HepG2 (cell line): ENCODE results near the gene FAM32A. TPM values are rescaled to one million over a fixed set of nuclear protein-coding genes. Genes with fewer than 3 reads are reported as not detected.

Experiments used
- AGO2 ChIP-seq: fragments of 200-400 bp; formaldehyde crosslinking; optimal IDR thresholded peaks from 2 replicates; pipeline ENCODE3; 2017; ENCODE audit warnings: mild to moderate bottlenecking, low read depth, low read length, moderate library complexity
- ARHGAP35 ChIP-seq: sonication (generic); formaldehyde crosslinking; IDR thresholded peaks from 2 replicates; pipeline ENCODE4 v1.9.0; 2022; ENCODE audit warnings: mild to moderate bottlenecking, inconsistent platforms, moderate library complexity, missing genetic modification reagents, borderline replicate concordance
- ATAD3A ChIP-seq: sonication (generic); formaldehyde crosslinking; IDR thresholded peaks from 2 replicates; pipeline ENCODE4 v1.4.0; 2020; ENCODE audit warnings: missing genetic modification reagents
- CENPBD1 ChIP-seq: sonication (generic); formaldehyde crosslinking; IDR thresholded peaks from 2 replicates; pipeline ENCODE4 v1.8.0; 2022; ENCODE audit warnings: missing genetic modification reagents, low read depth, mild to moderate bottlenecking, borderline replicate concordance
- ETS1 ChIP-seq: sonication (generic); formaldehyde crosslinking; IDR thresholded peaks from 2 replicates; pipeline ENCODE4 v1.4.0; 2020; ENCODE audit warnings: missing genetic modification reagents
- JDP2 ChIP-seq: sonication (generic); formaldehyde crosslinking; IDR thresholded peaks from 2 replicates; pipeline ENCODE4 v1.8.1; 2022; ENCODE audit warnings: missing genetic modification reagents, borderline replicate concordance
- KLF9 ChIP-seq: IDR thresholded peaks from 2 replicates; pipeline ENCODE4 v1.6.1; 2016; ENCODE audit warnings: low read depth
- MBD4 ChIP-seq: IDR thresholded peaks from 2 replicates; pipeline ENCODE4 v1.6.1; 2012; ENCODE audit warnings: low read length, inconsistent platforms, borderline replicate concordance
- MIER3 ChIP-seq: IDR thresholded peaks from 2 replicates; pipeline ENCODE4 v1.6.1; 2016; ENCODE audit warnings: missing compliant biosample characterization, borderline replicate concordance
- NFAT5 ChIP-seq: sonication (generic); formaldehyde crosslinking; IDR thresholded peaks from 2 replicates; pipeline ENCODE4 v1.4.0; 2020; ENCODE audit warnings: missing genetic modification reagents
- PHF20 ChIP-seq: sonication (generic); formaldehyde crosslinking; IDR thresholded peaks from 2 replicates; pipeline ENCODE4 v1.5.0; 2020; ENCODE audit warnings: mild to moderate bottlenecking, missing genetic modification reagents
- ZNF329 ChIP-seq: sonication (generic); formaldehyde crosslinking; IDR thresholded peaks from 2 replicates; pipeline ENCODE4 v1.9.0; 2021; ENCODE audit warnings: low read depth, mild to moderate bottlenecking, missing genetic modification reagents
- ZNF552 ChIP-seq: sonication (generic); formaldehyde crosslinking; IDR thresholded peaks from 2 replicates; pipeline ENCODE4 v1.9.0; 2022; ENCODE audit warnings: missing genetic modification reagents, mild to moderate bottlenecking, borderline replicate concordance
- ZNF770 ChIP-seq: sonication (generic); formaldehyde crosslinking; IDR thresholded peaks from 2 replicates; pipeline ENCODE4 v1.5.0; 2020; ENCODE audit warnings: mild to moderate bottlenecking, missing genetic modification reagents
- ZNF878 ChIP-seq: sonication (generic); formaldehyde crosslinking; IDR thresholded peaks from 2 replicates; pipeline ENCODE4 v1.8.1; 2023; ENCODE audit warnings: mild to moderate bottlenecking, missing genetic modification reagents, moderate library complexity
- polyA plus RNA-seq, 8 experiments: library from polyadenylated mRNA; depleted of rRNA in 3 of 8; stranded (reverse) in 7 of 8; unstranded in 1 of 8; fragments of >200 nt; fragmentation: Illumina TruSeq in 4 of 8; extraction: Trizol in 4 of 8; gene quantifications; 2 replicates each; pipeline versions ENCODE4 v1.2.1 to v1.2.3, GENCODE V29; 2011 to 2016; ENCODE audit warnings: low read depth in 4 of 8, missing spikeins in 1 of 8, mixed read lengths in 1 of 8; ENCODE audit not compliant: insufficient read depth in 1 of 8
- total RNA-seq, 5 experiments: library from RNA; depleted of rRNA; stranded (reverse); fragments of >200 nt; fragmentation: Illumina TruSeq; extraction: Trizol; gene quantifications; 2 replicates each; pipeline ENCODE4 v1.2.3, GENCODE V29; 2016; ENCODE audit warnings: low read depth in 1 of 5
- TF ChIP-seq, protein P1 (sequence below): sonication (generic); formaldehyde crosslinking; IDR thresholded peaks from 2 replicates; pipeline ENCODE4 v1.4.0; 2020; ENCODE audit warnings: missing genetic modification reagents
- TF ChIP-seq, protein P2 (sequence below): IDR thresholded peaks from 2 replicates; pipeline ENCODE4 v1.6.1; 2016; ENCODE audit warnings: missing genetic modification reagents, missing compliant biosample characterization

FAM32A gene
- total and polyA plus RNA-seq, 2 of the 13 experiments (the other 11 are each of a cell fraction or from before 2014, with no cell fraction given) = 85.8 to 86.2 TPM

- TF ChIP-seq ZNF770 (CRISPR knock-in tag) (0 out of 2 replicates have a peak, but pooled peaks have one; percentile 11), JDP2 (no peak), PHF20 (peak; percentile 93), NFAT5 (CRISPR knock-in tag) (no peak), CENPBD1 (CRISPR knock-in tag) (no peak), MBD4 (no peak), MIER3 (CRISPR knock-in tag) (no peak), ZNF552 (CRISPR knock-in tag) (no peak), ZNF329 (0 out of 2 replicates have a peak, but pooled peaks have one; percentile 1), ARHGAP35 (CRISPR knock-in tag) (no peak), ZNF878 (CRISPR knock-in tag) (no peak), KLF9 (peak; percentile 28; the same call in 1 of the 2 replicates), ATAD3A (CRISPR knock-in tag) (no peak), ETS1 (CRISPR knock-in tag) (no peak), AGO2 (no peak)
- TF ChIP-seq, protein P1, sequence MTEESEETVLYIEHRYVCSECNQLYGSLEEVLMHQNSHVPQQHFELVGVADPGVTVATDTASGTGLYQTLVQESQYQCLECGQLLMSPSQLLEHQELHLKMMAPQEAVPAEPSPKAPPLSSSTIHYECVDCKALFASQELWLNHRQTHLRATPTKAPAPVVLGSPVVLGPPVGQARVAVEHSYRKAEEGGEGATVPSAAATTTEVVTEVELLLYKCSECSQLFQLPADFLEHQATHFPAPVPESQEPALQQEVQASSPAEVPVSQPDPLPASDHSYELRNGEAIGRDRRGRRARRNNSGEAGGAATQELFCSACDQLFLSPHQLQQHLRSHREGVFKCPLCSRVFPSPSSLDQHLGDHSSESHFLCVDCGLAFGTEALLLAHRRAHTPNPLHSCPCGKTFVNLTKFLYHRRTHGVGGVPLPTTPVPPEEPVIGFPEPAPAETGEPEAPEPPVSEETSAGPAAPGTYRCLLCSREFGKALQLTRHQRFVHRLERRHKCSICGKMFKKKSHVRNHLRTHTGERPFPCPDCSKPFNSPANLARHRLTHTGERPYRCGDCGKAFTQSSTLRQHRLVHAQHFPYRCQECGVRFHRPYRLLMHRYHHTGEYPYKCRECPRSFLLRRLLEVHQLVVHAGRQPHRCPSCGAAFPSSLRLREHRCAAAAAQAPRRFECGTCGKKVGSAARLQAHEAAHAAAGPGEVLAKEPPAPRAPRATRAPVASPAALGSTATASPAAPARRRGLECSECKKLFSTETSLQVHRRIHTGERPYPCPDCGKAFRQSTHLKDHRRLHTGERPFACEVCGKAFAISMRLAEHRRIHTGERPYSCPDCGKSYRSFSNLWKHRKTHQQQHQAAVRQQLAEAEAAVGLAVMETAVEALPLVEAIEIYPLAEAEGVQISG (CRISPR knock-in tag) = peak; percentile 88
- TF ChIP-seq, protein P2, sequence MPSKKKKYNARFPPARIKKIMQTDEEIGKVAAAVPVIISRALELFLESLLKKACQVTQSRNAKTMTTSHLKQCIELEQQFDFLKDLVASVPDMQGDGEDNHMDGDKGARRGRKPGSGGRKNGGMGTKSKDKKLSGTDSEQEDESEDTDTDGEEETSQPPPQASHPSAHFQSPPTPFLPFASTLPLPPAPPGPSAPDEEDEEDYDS (CRISPR knock-in tag) = peak; percentile 54; the same call in 1 of the 2 replicates
Observed at GRCh38 chr19:16185123-16185767, at the start of gene FAM32A (continued).
